HEK293T (cell line): ENCODE data around the gene GTF2IRD1.

Source experiments
- CTCF ChIA-PET: fragments of 350-600 bp; formaldehyde crosslinking; extraction: SDS; loops from one replicate; lab custom pipeline; 2021; ENCODE audit warnings: antibody characterized with exemption, inconsistent platforms; lab: Yijun Ruan, JAX
- POLR2A ChIA-PET: fragments of 350-600 bp; formaldehyde crosslinking; extraction: SDS; loops from one replicate; lab custom pipeline; 2020; ENCODE audit warnings: antibody characterized with exemption, inconsistent platforms; lab: Yijun Ruan, JAX
- DNase-seq: peaks from one replicate; pipeline ENCODE4 v3.0.0; 2012; ENCODE audit warnings: mixed read lengths; ENCODE audit errors: extremely low spot score
- ARNT ChIP-seq: fragments of 450-650 bp; IDR thresholded peaks from 2 replicates; pipeline ENCODE4 v1.6.1; 2017; ENCODE audit warnings: mild to moderate bottlenecking
- BHLHE40 ChIP-seq: fragments of 450-650 bp; IDR thresholded peaks from 2 replicates; pipeline ENCODE4 v1.6.1; 2016; ENCODE audit warnings: mild to moderate bottlenecking, moderate library complexity, borderline replicate concordance
- CTBP1 ChIP-seq: fragments of 450-650 bp; IDR thresholded peaks from 2 replicates; pipeline ENCODE4 v1.6.1; 2016; ENCODE audit warnings: borderline replicate concordance
- ELF4 ChIP-seq: fragments of 450-650 bp; IDR thresholded peaks from 2 replicates; pipeline ENCODE4 v1.6.1; 2017; ENCODE audit warnings: antibody characterized with exemption
- FOXA1 ChIP-seq: fragments of 450-650 bp; IDR thresholded peaks from 2 replicates; pipeline ENCODE4 v1.6.1; 2016; ENCODE audit warnings: mild to moderate bottlenecking
- FOXK2 ChIP-seq: fragments of 450-650 bp; IDR thresholded peaks from 2 replicates; pipeline ENCODE4 v1.6.1; 2016; ENCODE audit warnings: mild to moderate bottlenecking
- FOXM1 ChIP-seq: fragments of 450-650 bp; IDR thresholded peaks from 2 replicates; pipeline ENCODE4 v1.6.1; 2017; ENCODE audit warnings: mild to moderate bottlenecking, borderline replicate concordance
- HDGF ChIP-seq: fragments of 450-650 bp; IDR thresholded peaks from 2 replicates; pipeline ENCODE4 v1.6.1; 2017; ENCODE audit warnings: antibody characterized with exemption, borderline replicate concordance
- L3MBTL2 ChIP-seq: fragments of 450-650 bp; conservative IDR thresholded peaks from 2 replicates; pipeline ENCODE4 v1.6.1; 2016; ENCODE audit warnings: mild to moderate bottlenecking
- LEF1 ChIP-seq: fragments of 450-650 bp; IDR thresholded peaks from 2 replicates; pipeline ENCODE4 v1.6.1; 2017; ENCODE audit warnings: mild to moderate bottlenecking, borderline replicate concordance
- NFRKB ChIP-seq: fragments of 450-650 bp; IDR thresholded peaks from 2 replicates; pipeline ENCODE4 v1.6.1; 2016; ENCODE audit warnings: mild to moderate bottlenecking, moderate library complexity
- PKNOX1 ChIP-seq: fragments of 450-650 bp; IDR thresholded peaks from 2 replicates; pipeline ENCODE4 v1.6.1; 2016
- SP1 ChIP-seq: fragments of 450-650 bp; IDR thresholded peaks from 2 replicates; pipeline ENCODE4 v1.6.1; 2017
- SUZ12 ChIP-seq: fragments of 450-650 bp; IDR thresholded peaks from 2 replicates; pipeline ENCODE4 v1.6.1; 2016; ENCODE audit warnings: mild to moderate bottlenecking
- TARDBP ChIP-seq: fragments of 450-650 bp; IDR thresholded peaks from 2 replicates; pipeline ENCODE4 v1.6.1; 2016
- ZNF384 ChIP-seq: fragments of 450-650 bp; IDR thresholded peaks from 2 replicates; pipeline ENCODE4 v1.6.1; 2016

GTF2IRD1 gene

DNA sequence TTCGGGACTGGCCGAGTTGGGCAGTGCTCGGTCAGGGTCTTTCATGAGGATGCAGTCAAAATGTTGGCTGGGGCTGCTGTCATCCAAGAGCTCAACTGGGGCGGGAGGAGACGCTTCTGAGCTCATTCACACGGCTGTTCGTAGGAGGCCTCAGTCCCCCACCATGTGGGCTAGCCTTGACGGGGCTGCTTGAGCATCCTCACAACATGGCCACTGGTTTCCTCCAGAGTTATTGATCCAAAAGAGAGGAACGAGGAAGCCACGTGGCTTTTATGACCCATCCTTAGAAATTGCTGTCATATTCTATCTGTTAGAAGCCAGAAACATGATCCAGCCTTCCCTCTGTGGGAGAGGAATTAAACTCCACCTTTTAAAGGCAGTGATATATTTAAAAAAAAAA, 68.1 kb downstream of the GTF2IRD1 start:
- TF ChIP-seq SP1 (no peak), CTBP1 (no peak), HDGF (no peak), ARNT (no peak), LEF1 (no peak), PKNOX1 (no peak), SUZ12 (no peak), TARDBP (no peak), FOXM1 (no peak), BHLHE40 (no peak)
- ChIA-PET CTCF (no interaction called here), POLR2A (no interaction called here)
- no peak for DNase-seq

DNA sequence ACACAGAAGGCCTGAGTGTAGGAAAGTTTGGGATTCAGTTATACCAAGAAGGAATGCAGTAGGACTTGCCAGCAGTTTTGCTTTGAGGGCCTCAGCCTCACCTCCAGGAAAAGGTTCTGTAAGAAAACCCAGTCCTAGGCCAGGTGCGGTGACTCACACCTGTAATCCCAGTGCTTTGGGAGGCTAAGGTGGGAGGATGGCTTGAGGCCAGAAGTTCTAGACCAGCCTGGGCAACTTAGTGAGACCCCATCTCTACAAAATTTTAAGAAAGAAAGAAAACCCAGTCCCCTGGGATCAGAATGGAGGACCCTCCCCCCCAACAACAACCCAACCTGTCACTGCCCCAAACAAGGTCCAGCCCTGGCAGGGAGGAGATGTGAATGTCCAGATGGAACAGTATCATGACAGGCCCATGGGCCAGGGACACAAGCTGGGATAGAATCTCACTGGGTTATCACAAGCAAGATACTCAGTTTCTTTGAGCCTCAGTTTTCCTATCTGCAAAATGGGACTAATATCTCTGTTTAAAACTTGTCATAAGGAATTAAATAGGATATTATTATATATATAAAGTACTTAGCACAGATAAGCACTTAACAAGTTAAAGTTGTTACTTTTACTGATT, 68.7 kb downstream of the GTF2IRD1 start:
- CTCF ChIA-PET = no interaction called here
- DNase-seq = no peak
- POLR2A ChIA-PET = no interaction called here
- TF ChIP-seq FOXK2 (no peak), SUZ12 (no peak), NFRKB (no peak), CTBP1 (no peak)

DNA sequence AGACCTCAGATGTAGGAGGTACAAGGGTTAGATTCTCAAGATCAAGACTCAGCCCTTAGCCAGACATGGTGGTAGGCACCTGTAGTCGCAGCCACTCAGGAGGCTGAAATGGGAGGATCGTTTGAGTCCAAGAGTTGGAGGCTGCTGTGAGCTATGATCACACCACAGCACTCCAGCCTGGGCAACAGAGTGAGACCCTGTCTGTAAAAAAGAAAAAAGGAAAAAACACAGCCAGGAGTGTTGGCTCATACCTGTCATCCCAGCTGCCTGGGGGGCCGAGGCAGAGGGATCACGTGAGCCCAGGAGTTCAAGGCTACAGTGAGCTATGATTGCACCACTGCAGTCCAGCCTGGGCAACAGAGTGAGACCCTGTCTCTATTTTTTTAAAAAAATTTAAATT, 69.3 kb downstream of the GTF2IRD1 start:
- DNase-seq = no peak
- POLR2A ChIA-PET = no interaction called here
- CTCF ChIA-PET = no interaction called here
- TF ChIP-seq HDGF (no peak), SUZ12 (no peak), LEF1 (no peak), FOXM1 (no peak), NFRKB (no peak), L3MBTL2 (no peak), PKNOX1 (no peak), ARNT (no peak), FOXA1 (no peak), ZNF384 (no peak), BHLHE40 (no peak), ELF4 (no peak), TARDBP (no peak), CTBP1 (no peak), FOXK2 (no peak), SP1 (no peak)

GRCh38 chr7:74525140-74525539, 71.4 kb downstream of the GTF2IRD1 start:
- CTCF ChIA-PET = no interaction called here
- TF ChIP-seq FOXM1 (no peak), LEF1 (no peak), PKNOX1 (no peak), BHLHE40 (no peak), ELF4 (no peak), NFRKB (no peak), TARDBP (no peak), L3MBTL2 (no peak), SP1 (no peak), ARNT (no peak), FOXK2 (no peak), FOXA1 (no peak)
- DNase-seq = no peak
- POLR2A ChIA-PET = no interaction called here

DNA sequence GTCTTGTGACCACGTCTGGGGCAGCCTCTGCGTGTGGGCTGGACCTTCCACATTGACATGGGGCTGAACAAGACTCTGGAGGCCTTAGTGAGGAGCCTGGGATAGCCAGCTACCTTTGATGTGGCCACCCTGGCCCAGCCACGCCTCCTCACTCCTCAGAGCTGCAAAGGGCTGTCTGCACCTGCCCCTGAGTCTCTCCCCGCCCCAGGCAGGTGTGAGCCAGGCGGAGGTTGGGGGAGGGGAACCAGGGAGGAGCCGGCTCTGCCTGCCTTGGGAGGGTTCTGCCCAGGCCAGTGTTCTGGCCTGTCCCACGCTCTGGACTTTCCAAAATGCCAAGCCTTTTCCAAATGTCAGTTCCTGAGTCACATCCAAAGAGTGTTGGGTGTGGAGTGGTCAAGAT, 72.2 kb downstream of the GTF2IRD1 start:
- ChIA-PET POLR2A (no interaction called here), CTCF (no interaction called here)
- no peak for TF ChIP-seq ARNT
- TF ChIP-seq NFRKB = no peak
- no peak for TF ChIP-seq SP1
- TF ChIP-seq HDGF = no peak
- TF ChIP-seq ZNF384 = no peak
- no peak for TF ChIP-seq PKNOX1
- TF ChIP-seq SUZ12 = no peak
- TF ChIP-seq FOXM1 = no peak
- no peak for TF ChIP-seq BHLHE40
- TF ChIP-seq FOXA1 = no peak
- DNase-seq = no peak

DNA sequence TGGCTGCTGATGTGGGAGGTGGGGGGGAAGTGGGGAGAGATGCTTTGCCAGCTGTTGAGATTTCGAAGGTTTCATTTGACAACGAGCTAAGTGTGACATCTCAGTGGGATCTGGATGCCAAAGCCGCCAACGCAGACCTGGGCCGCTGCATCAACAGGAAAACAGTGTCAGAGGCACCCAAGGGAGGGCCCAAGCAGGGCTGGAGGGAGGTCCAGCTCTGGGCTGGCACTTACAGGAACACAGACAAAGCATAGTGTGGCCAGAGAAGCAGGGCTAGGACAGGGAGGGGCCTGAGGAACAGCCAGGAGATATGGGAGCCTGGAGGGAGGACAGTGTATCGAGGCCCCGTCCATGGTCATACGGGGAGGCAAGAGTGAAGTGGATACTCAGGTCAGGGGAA, 73.1 kb downstream of the GTF2IRD1 start:
- DNase-seq = no peak
- TF ChIP-seq BHLHE40 = no peak
- no peak for TF ChIP-seq SUZ12
- ChIA-PET CTCF (no interaction called here), POLR2A (no interaction called here)
